Urothelium cell line (cell line): Measurements from ENCODE around the gene PBX2.
"Not testable (repeated sequence)": the region's sequence is repeated elsewhere in the genome, so short reads cannot be mapped to it uniquely, and the experiment has no call there.

Source experiments
- DNase-seq: peaks from one replicate; pipeline ENCODE4 v3.0.0; 2011; ENCODE audit warnings: low spot score, mixed read lengths
- FAIRE-seq: peaks from 2 replicates; lab custom pipeline; 2011; peaks lifted over from hg19 to GRCh38; lab: Jason Lieb, UNC

PBX2 gene

GRCh38 chr6:32190054-32190851 is at the start of gene PBX2:
TSS of gene PBX2 (minus strand) at chr6:32190202. CDS start at chr6:32189915, 287 bp downstream.
- DNase-seq (peak; percentile 82), FAIRE-seq (no peak)

GRCh38 chr6:32239462-32239861 is 49.5 kb upstream of the PBX2 start:
- DNase-seq (no peak), FAIRE-seq (no peak)

- FAIRE-seq: no peak
- no peak for DNase-seq
Observed at GRCh38 chr6:32234934-32235333, 44.9 kb upstream of the PBX2 start.

GRCh38 chr6:32226434-32226833 is 36.4 kb upstream of the PBX2 start:
- FAIRE-seq: no peak
- DNase-seq: no peak

- DNase-seq: no peak
- no peak for FAIRE-seq
Observed at GRCh38 chr6:32224696-32225095, 34.7 kb upstream of the PBX2 start.

- FAIRE-seq: no peak
- DNase-seq: no peak
Observed at GRCh38 chr6:32223258-32224235, 33.5 kb upstream of the PBX2 start, which contains the start of gene NOTCH4. TSS of gene NOTCH4 (minus strand) at chr6:32224067. CDS start at chr6:32223928, 139 bp downstream.

- FAIRE-seq (no peak), DNase-seq (no peak)
Observed at GRCh38 chr6:32222333-32223230, 32.6 kb upstream of the PBX2 start.

- DNase-seq: no peak
- no peak for FAIRE-seq
Observed at GRCh38 chr6:32220021-32220420, 30.0 kb upstream of the PBX2 start.

- FAIRE-seq (no peak), DNase-seq (no peak)
Observed at GRCh38 chr6:32218167-32218566, 28.2 kb upstream of the PBX2 start.

GRCh38 chr6:32216998-32217397 is 27.0 kb upstream of the PBX2 start:
- DNase-seq (no peak), FAIRE-seq (no peak)

GRCh38 chr6:32216285-32216684 is 26.3 kb upstream of the PBX2 start:
- no peak for FAIRE-seq
- no peak for DNase-seq

- FAIRE-seq (no peak), DNase-seq (no peak)
Observed at GRCh38 chr6:32215617-32216016, 25.6 kb upstream of the PBX2 start.

GRCh38 chr6:32214126-32214525 is 24.1 kb upstream of the PBX2 start:
- DNase-seq (no peak), FAIRE-seq (no peak)

- FAIRE-seq (no peak), DNase-seq (no peak)
Observed at GRCh38 chr6:32213649-32214048, 23.6 kb upstream of the PBX2 start.

- DNase-seq (no peak), FAIRE-seq (peak; percentile 65)
Observed at GRCh38 chr6:32212076-32212760, 22.2 kb upstream of the PBX2 start.

- not testable (repeated sequence) for FAIRE-seq
Observed at GRCh38 chr6:32211432-32211831, 21.4 kb upstream of the PBX2 start.

GRCh38 chr6:32210191-32210601 is 20.2 kb upstream of the PBX2 start:
- DNase-seq (no peak), FAIRE-seq (no peak)

More at GRCh38 chr6:32211432-32211831, 21.4 kb upstream of the PBX2 start:
- not testable (repeated sequence) for DNase-seq

GRCh38 chr6:32208996-32209395 is 19.0 kb upstream of the PBX2 start:
- DNase-seq (no peak), FAIRE-seq (no peak)

GRCh38 chr6:32204268-32204715 is 14.3 kb upstream of the PBX2 start:
- DNase-seq: no peak
- FAIRE-seq: no peak
